HEK293 (cell line): ENCODE results near the gene SGSM2.

Source experiments
- BCL11A ChIP-seq: fragments of 450-650 bp; formaldehyde crosslinking; IDR thresholded peaks from 2 replicates; pipeline ENCODE4 v1.5.1; 2016; ENCODE audit warnings: low read depth, missing biosample characterization, missing genetic modification characterization
- BCL6B ChIP-seq: fragments of 450-650 bp; formaldehyde crosslinking; IDR thresholded peaks from 2 replicates; pipeline ENCODE4 v1.5.1; 2017; ENCODE audit warnings: missing biosample characterization, missing genetic modification characterization
- HOXD13 ChIP-seq: sonication (generic); formaldehyde crosslinking; IDR thresholded peaks from 2 replicates; pipeline ENCODE4 v1.8.0; 2022; ENCODE audit warnings: missing genetic modification reagents, borderline replicate concordance
- MZF1 ChIP-seq: fragments of 450-650 bp; formaldehyde crosslinking; IDR thresholded peaks from 2 replicates; pipeline ENCODE4 v1.5.1; 2017; ENCODE audit warnings: missing biosample characterization, missing genetic modification characterization, borderline replicate concordance
- YY2 ChIP-seq: fragments of 450-650 bp; formaldehyde crosslinking; IDR thresholded peaks from 2 replicates; pipeline ENCODE4 v1.5.1; 2016; ENCODE audit warnings: missing biosample characterization, missing genetic modification characterization
- ZBTB10 ChIP-seq: fragments of 450-650 bp; formaldehyde crosslinking; IDR thresholded peaks from 2 replicates; pipeline ENCODE4 v1.5.1; 2016; ENCODE audit warnings: missing biosample characterization, missing genetic modification characterization
- ZBTB44 ChIP-seq: fragments of 450-650 bp; IDR thresholded peaks from 2 replicates; pipeline ENCODE4 v1.5.1; 2018; ENCODE audit warnings: missing biosample characterization, mild to moderate bottlenecking, missing genetic modification characterization
- ZBTB48 ChIP-seq: fragments of 450-650 bp; formaldehyde crosslinking; IDR thresholded peaks from 2 replicates; pipeline ENCODE4 v1.5.1; 2016; ENCODE audit warnings: missing biosample characterization, missing genetic modification characterization
- ZFP37 ChIP-seq: fragments of 450-650 bp; formaldehyde crosslinking; IDR thresholded peaks from 2 replicates; pipeline ENCODE4 v1.5.1; 2016; ENCODE audit warnings: missing biosample characterization, missing genetic modification characterization
- ZFP69B ChIP-seq: fragments of 450-650 bp; formaldehyde crosslinking; IDR thresholded peaks from 2 replicates; pipeline ENCODE4 v1.5.1; 2016; ENCODE audit warnings: missing biosample characterization, missing genetic modification characterization
- ZNF10 ChIP-seq: fragments of 450-650 bp; formaldehyde crosslinking; IDR thresholded peaks from 2 replicates; pipeline ENCODE4 v1.5.1; 2017; ENCODE audit warnings: missing biosample characterization, missing genetic modification characterization
- ZNF16 ChIP-seq: fragments of 450-650 bp; formaldehyde crosslinking; IDR thresholded peaks from 2 replicates; pipeline ENCODE4 v1.5.1; 2016; ENCODE audit warnings: low read depth, missing biosample characterization, missing genetic modification characterization
- ZNF169 ChIP-seq: fragments of 450-650 bp; formaldehyde crosslinking; IDR thresholded peaks from 2 replicates; pipeline ENCODE4 v1.5.1; 2016; ENCODE audit warnings: missing biosample characterization, missing genetic modification characterization
- ZNF211 ChIP-seq: fragments of 450-650 bp; formaldehyde crosslinking; IDR thresholded peaks from 2 replicates; pipeline ENCODE4 v1.5.1; 2016; ENCODE audit warnings: low read depth, missing biosample characterization, missing genetic modification characterization
- ZNF221 ChIP-seq: fragments of 450-650 bp; formaldehyde crosslinking; IDR thresholded peaks from 2 replicates; pipeline ENCODE4 v1.5.1; 2017; ENCODE audit warnings: missing biosample characterization, missing genetic modification characterization, borderline replicate concordance
- ZNF266 ChIP-seq: fragments of 450-650 bp; formaldehyde crosslinking; IDR thresholded peaks from 2 replicates; pipeline ENCODE4 v1.5.1; 2016; ENCODE audit warnings: missing biosample characterization, missing genetic modification characterization, low read depth
- ZNF274 ChIP-seq, 2 experiments: fragments of 200-500 bp in 1 of 2; fragments of 450-650 bp in 1 of 2; sonication (Bioruptor generic) in 1 of 2; formaldehyde crosslinking in 1 of 2; IDR thresholded peaks; 2 replicates each; pipeline versions ENCODE4 v1.5.1 to v1.6.1; 2014 to 2016; ENCODE audit warnings: borderline replicate concordance in 1 of 2, inconsistent platforms in 1 of 2, low read length in 1 of 2, missing biosample characterization in 1 of 2, missing genetic modification characterization in 1 of 2
- ZNF280D ChIP-seq: fragments of 450-650 bp; formaldehyde crosslinking; IDR thresholded peaks from 2 replicates; pipeline ENCODE4 v1.5.1; 2016; ENCODE audit warnings: missing biosample characterization, missing genetic modification characterization
- ZNF391 ChIP-seq: fragments of 450-650 bp; formaldehyde crosslinking; IDR thresholded peaks from 2 replicates; pipeline ENCODE4 v1.5.1; 2016; ENCODE audit warnings: low read depth, missing biosample characterization, missing genetic modification characterization, borderline replicate concordance
- ZNF449 ChIP-seq: fragments of 450-650 bp; formaldehyde crosslinking; IDR thresholded peaks from 2 replicates; pipeline ENCODE4 v1.5.1; 2017; ENCODE audit warnings: missing biosample characterization, mild to moderate bottlenecking, missing genetic modification characterization, moderate library complexity
- ZNF510 ChIP-seq: fragments of 450-650 bp; formaldehyde crosslinking; IDR thresholded peaks from 2 replicates; pipeline ENCODE4 v1.5.1; 2018; ENCODE audit warnings: mild to moderate bottlenecking, missing genetic modification characterization, missing biosample characterization; ENCODE audit not compliant: insufficient replicate concordance
- ZNF530 ChIP-seq: fragments of 450-650 bp; formaldehyde crosslinking; IDR thresholded peaks from 2 replicates; pipeline ENCODE4 v1.5.1; 2016; ENCODE audit warnings: low read depth, missing biosample characterization, missing genetic modification characterization
- ZNF544 ChIP-seq: fragments of 450-650 bp; formaldehyde crosslinking; IDR thresholded peaks from 2 replicates; pipeline ENCODE4 v1.5.0; 2017; ENCODE audit warnings: missing biosample characterization, missing genetic modification characterization
- ZNF555 ChIP-seq: fragments of 450-650 bp; formaldehyde crosslinking; conservative IDR thresholded peaks from 2 replicates; pipeline ENCODE4 v1.5.1; 2017; ENCODE audit warnings: missing biosample characterization, mild to moderate bottlenecking, missing genetic modification characterization, inconsistent platforms
- ZNF664 ChIP-seq: fragments of 450-650 bp; formaldehyde crosslinking; IDR thresholded peaks from 2 replicates; pipeline ENCODE4 v1.5.1; 2016; ENCODE audit warnings: missing biosample characterization, missing genetic modification characterization
- ZNF701 ChIP-seq: fragments of 450-650 bp; formaldehyde crosslinking; IDR thresholded peaks from 2 replicates; pipeline ENCODE4 v1.5.1; 2016; ENCODE audit warnings: missing biosample characterization, missing genetic modification characterization
- ZNF704 ChIP-seq: fragments of 450-650 bp; formaldehyde crosslinking; IDR thresholded peaks from 2 replicates; pipeline ENCODE4 v1.5.1; 2016; ENCODE audit warnings: missing biosample characterization, missing genetic modification characterization

Gene SGSM2

GRCh38 chr17:2401426-2402221 lies 64.3 kb downstream of the SGSM2 start (continued):
- 0 out of 2 replicates have a peak, but pooled peaks have one; percentile 6 for TF ChIP-seq ZNF449 (tag by site-specific recombination)
- no peak for TF ChIP-seq ZNF544 (tag by site-specific recombination)
- peak; percentile 44; the same call in 1 of the 2 replicates for TF ChIP-seq YY2 (tag by site-specific recombination)
- no peak for TF ChIP-seq ZNF169 (tag by site-specific recombination)
- TF ChIP-seq ZNF555 (tag by site-specific recombination), result no peak
- no peak for TF ChIP-seq ZNF664 (tag by site-specific recombination)
- 0 out of 2 replicates have a peak, but pooled peaks have one; percentile 34 for TF ChIP-seq ZFP37 (tag by site-specific recombination)
- no peak for TF ChIP-seq ZNF16 (tag by site-specific recombination)
- no peak for TF ChIP-seq MZF1
- peak; percentile 85 for TF ChIP-seq ZBTB10 (tag by site-specific recombination)
- TF ChIP-seq ZNF211 (tag by site-specific recombination), result no peak
- TF ChIP-seq ZNF280D (tag by site-specific recombination), result no peak
- peak; percentile 76; the same call in 1 of the 2 replicates for TF ChIP-seq HOXD13 (CRISPR knock-in tag)
- no peak for TF ChIP-seq ZNF701
- TF ChIP-seq ZFP69B (tag by site-specific recombination), result peak; percentile 99
- no peak for TF ChIP-seq ZNF530
- no peak for TF ChIP-seq ZNF510
- no peak for TF ChIP-seq ZNF266 (tag by site-specific recombination)
- TF ChIP-seq ZNF274 (IDR thresholded peaks at IDR 0.05; ENCODE audit: low read length), result no peak
- no peak for TF ChIP-seq ZNF274 (tag by site-specific recombination; IDR thresholded peaks at IDR 0.05; ENCODE audit: borderline replicate concordance)
- no peak; the same call in 1 of the 2 replicates for TF ChIP-seq ZBTB44 (tag by site-specific recombination)
- TF ChIP-seq ZNF10, result no peak
- TF ChIP-seq BCL11A, result peak; percentile 68; the same call in 1 of the 2 replicates
- TF ChIP-seq ZNF704 (tag by site-specific recombination), result no peak
- TF ChIP-seq ZNF221 (tag by site-specific recombination), result no peak
- TF ChIP-seq ZNF391, result 0 out of 2 replicates have a peak, but pooled peaks have one; percentile 45
- peak; percentile 49 for TF ChIP-seq ZBTB48 (tag by site-specific recombination)
- TF ChIP-seq BCL6B (tag by site-specific recombination), result no peak
